Stimulated activated CD8-positive, alpha-beta memory T cell treated with anti-CD3 and anti-CD28 coated beads, Interleukin-2, amount 100 ng/mL, for 48 hours (primary cell): ENCODE measurements around the gene TST.

Experiments used
- DNase-seq, 2 donors: peaks; one replicate each; pipeline ENCODE4 v3.0.0-alpha.2; 2020; ENCODE audit warnings: low read depth in 2 of 2

TST gene

DNA sequence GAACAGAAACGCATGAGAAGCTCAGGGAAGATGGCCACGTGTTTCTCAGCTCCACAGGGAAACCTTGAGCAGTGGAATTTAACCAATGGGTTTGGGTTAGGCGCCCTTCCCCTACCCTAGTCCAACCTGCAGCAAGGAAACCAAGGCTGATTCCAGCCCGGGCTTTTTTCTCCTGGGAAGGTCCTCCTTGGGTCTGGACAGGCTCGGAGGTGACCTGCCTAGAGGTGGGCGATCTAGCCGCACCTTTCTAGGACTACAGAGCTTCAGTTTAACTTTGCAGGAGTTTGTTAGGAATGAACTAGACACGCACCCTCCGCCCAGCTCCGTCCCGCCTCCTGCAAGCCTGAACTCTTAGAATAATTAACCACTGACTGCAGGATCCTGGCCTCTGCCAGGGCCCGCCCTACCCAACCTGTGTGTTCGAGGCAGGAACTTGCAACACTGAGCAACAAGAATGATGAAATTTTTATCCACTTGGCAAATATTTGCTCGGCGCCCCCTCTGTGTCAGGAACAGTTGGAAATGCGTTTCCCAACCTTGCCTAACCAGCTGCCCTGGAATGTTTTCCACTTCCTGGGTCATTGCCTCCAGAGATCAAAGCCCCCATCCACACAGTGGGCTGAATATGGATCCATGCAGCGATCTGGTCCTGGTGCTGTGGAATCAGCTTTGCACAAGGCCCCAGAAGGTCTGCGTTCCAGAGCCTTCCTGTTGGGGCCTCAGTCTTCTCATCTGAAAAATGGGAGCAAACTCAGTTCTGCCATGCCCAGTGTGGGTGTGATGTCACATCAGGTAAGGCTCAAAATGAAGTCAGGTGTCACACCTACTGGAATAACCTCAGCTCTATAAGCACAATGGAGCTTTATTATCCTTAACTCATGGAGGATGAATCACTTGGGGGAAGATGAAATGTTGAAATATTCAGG is 13.6 kb upstream of the TST start:
- DNase-seq = no peak

DNA sequence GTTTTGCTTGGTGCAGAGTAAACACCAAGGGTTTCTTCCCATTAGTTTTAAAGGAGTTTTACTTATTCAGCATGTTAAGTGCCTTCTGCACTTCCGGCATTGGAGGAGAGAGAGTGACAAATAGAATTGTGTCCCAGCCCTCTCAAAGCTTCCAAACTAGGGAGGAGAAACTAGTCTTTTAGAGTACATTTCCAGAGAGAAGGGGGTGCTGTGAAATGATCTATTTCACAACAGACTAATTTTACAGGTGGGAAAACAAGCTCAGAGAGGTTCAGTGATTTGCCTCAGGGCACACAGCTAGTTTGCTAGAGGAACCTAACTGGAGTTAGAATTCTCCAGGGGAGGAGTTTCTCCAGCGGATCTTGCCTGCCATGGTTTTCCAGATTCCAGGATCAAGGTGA is 12.9 kb upstream of the TST start:
- DNase-seq = no peak

DNA sequence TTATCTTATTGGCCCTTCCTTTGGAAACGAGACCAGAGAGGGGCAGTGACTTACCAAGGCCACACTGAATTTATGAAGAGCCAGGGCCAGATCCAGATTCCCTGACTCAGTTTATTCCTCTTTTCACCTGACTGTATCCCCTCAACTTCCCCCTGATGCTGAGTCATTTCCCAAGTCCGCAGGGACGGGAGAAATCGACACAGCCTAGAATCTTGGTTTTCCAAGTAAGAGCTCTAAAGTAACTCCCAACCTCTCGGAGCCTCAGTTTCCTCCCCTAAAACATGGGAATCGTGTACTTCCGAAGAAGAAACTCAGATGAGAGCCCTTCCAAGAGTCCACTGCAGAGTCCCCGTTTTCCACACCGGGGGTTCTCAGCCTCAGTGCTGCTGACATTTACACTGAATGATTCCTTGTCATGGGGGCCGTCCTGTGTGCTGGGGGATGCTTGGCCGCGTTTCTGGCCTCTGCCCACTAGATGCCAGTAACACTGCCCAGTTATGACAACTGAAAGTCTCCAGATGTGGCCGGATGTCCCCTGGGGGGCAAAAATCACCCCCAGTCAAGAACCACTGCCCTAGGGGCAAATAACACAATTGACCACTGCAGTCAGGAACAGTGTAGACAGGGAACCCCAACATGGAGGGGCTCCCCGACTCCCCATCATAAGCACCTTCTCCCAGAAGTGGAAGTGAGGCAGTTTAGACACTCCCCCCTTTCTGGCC is 11.5 kb upstream of the TST start:
- DNase-seq = no peak

DNA sequence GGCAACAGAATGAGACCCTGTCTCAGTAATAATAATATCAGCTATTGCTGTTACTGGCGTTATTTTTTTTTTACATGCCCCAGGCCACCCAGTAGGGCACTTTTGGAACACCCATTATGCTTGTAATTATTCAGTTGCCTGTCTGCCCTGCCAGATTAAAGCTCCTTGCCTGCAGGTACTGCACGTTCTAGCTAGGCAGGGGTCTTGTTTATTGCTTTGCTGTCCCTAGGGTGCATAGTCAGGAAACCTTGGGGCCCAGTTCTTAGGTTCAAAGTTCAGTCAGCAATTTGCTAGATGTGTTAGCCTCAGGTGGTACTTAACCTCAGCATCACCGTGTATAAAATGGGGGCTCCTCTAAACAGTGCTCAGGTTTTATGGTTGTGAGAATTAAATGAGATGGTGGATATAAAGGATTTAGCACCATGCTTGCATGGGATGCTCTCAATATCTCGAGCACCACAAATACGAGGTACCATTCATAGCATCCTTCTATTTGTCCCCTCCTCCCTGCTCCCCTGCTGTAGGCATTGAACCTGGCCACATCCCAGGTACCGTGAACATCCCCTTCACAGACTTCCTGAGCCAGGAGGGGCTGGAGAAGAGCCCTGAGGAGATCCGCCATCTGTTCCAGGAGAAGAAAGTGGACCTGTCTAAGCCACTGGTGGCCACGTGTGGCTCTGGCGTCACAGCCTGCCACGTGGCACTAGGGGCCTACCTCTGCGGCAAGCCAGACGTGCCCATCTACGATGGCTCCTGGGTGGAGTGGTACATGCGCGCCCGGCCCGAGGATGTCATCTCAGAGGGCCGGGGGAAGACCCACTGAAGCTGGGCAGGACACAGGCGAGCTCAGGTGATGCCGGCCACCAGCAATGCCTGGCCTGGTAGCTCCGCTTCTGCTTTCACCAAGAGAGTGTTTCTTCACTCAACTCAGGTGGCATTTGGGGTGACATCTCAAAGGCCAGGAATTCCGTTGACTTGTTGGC is 9.7 kb upstream of the TST start:
- no peak for DNase-seq

DNA sequence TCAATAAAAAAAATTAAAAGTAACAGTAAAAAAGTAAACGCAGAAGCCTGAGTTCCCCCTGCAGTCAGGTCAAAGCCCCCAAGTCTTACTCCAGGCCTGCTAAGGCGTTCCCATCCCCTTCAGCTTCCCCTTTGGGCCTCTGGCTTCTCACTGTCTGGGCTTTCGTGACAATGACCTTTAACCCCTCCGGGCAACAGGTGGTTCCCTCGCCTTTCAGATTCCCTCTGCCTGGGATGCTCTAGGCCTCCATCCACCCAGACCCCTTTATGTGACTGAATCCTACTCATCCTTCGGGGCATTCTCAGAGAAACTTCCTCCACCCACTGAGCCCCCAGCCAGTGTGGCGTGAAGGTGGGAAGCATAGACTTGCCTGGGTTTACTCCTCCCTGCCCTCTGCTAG is 8.3 kb upstream of the TST start:
- no peak for DNase-seq

DNA sequence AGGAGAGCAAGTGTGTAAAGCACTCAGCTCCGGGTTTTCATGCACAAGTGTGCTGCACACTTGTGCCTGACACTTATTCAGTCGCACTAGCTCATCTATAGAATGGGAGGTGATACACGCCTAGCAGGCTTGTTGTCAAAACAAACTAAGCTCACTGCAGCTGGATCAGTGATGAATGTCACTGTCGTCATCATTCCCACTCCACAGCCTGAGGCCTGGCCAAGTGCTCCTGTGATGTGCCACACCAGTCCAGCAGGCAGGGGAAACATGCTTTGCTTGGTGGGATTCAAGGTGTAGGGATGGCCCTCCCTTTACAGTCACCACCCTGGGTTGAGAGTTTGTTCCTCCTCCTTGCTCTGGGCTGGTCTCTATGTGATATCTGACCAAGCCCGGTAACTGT is 7.1 kb upstream of the TST start:
- no peak for DNase-seq

DNA sequence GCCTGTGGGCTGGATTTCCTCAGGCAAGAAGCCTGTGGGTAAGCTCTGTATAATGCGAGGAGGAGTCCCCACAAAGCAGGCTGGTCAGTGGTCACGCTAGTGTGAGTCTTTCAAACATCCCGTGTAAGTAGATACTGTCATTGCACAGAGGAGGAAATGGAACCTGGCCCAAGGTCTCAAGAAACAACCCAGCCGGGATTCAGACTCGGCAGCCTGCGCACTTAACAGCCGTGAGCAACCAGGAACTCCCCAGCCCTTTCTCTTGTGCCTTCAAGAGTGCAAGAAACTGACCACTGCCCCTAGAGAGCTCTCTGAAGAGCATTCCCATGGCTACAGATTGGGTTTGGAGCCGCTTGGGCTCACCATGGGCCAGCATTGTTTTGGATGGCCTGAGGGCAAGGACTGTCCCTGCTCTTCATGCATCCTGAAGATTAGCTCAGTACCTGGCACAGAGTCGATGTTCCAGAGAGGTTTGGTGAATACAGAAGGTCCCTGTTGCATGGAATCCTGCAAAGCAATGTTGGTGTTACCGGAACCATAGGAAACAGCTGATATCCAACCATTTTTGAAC is 6.3 kb upstream of the TST start:
- DNase-seq = no peak

DNA sequence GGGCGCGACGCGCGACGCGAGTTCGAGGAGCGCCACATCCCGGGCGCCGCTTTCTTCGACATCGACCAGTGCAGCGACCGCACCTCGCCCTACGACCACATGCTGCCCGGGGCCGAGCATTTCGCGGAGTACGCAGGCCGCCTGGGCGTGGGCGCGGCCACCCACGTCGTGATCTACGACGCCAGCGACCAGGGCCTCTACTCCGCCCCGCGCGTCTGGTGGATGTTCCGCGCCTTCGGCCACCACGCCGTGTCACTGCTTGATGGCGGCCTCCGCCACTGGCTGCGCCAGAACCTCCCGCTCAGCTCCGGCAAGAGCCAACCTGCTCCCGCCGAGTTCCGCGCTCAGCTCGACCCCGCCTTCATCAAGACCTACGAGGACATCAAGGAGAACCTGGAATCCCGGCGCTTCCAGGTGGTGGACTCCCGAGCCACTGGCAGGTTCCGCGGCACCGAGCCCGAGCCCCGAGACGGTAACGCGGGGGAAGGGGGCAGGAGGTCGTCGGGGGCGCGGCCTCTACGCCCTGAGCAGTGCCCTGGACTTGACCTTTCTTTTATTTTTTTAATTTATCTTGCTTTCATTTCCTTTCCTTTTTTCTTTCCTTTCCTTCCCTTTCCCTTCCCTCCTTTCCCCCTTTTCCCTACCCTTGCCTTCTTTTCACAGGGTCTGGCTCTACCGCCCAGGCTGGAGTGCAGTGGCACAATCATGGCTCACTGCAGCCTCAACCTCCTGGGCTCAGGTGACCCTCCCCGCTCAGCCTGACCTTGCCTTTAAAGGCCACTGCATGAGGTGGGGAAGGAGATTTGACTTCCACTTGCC is 5.3 kb upstream of the TST start:
- DNase-seq = no peak

DNA sequence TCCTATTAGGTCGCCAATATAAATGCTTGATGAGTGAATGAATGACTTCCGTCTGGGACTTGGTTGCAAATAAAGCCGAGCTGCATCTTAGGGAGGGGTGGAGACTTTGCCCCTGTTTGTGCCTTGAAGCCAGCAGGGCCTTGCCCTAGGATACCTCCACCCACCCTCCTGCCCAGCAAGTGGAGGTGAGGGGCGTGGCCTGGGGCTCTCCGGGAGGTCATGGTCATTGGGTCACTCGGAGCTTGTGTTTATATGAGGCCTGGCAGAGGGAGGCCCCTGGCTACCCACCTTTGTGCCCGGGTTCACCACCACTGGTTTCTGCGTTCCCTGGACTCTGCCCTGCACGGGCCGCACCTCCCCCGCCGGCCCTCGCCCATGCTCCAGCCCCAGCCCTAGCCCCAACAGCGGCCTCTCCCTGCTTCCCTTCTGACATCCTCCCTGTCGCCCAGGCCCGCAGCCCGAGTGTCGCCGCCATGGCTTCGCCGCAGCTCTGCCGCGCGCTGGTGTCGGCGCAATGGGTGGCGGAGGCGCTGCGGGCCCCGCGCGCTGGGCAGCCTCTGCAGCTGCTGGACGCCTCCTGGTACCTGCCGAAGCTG is 4.6 kb upstream of the TST start:
- no peak for DNase-seq

DNA sequence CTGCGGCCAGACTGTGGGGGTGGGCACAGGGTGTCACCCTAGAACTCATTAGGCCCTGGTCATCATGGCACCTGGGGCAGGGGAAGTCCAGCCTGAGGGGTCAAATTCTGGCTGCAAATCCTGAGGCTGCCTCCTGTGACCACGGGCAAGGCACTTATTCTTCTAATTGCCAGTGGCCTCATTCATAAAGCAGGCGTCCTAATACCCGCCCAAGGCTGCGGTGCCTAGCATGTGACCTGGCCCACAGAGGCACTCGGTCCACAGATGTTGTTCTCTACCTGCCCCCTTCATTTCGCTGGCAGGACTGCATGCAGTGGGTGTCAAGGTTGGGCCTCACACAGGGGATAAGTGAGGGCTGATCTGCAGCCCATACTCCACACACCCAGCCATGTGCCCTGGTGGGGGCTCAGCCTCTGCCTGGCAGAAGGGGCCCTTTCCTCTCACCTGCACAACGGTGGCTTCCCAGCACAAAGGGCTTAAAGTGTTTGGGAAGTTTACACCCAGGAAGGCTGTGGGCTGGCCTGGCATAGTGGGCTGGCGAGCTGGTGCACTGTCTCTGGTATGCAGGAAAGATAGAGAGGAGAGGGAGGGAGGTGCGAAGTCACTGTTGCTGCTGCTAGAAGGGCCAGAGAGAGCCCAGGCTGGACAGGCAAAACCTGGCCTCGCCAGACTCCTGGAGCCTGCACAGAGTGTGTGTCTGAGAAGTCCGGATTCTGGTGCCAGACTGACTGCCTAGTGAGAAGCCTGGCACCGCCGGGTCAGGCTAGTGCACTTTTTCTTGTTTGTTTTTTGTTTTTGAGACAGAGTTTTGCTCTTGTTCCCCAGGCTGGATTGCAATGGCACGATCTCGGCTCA is 3.5 kb upstream of the TST start:
- DNase-seq = no peak

DNA sequence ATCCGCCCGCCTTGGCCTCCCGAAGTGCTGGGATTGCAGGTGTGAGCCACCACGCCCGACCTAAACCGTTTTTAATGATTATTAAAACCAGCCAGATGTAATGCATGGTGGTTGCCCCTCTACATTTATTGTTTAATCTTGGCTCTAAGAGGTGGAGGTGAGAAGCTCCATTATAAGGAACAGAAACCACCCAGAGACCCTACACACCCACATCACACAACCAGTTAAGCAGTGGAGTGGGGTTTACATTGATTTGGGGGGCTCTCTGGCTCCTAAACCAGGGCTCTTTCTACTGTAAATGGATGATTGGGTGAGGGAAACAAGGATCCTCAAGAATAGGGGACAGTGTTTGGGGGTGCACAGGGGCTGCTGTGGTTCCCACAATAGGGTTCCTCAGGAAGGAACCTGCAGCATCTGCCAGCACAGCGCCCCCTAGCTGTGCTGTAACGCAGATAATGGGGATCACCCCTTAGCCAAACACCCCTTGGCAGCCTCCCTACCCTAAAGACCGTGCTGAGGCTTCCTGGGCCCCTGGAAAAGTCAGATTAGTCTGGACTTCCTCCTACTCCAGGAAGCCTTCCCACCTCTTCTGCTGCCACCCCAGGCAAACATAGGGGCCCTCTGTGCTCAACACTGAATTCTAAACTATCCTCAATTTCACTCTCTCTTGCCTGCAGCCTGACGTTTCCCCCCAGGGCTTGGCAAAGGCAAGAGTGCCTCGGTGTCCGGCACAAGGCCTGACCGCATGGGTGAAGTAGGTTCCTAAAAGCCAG is 2.6 kb upstream of the TST start:
- DNase-seq = peak; percentile 30 to 53

DNA sequence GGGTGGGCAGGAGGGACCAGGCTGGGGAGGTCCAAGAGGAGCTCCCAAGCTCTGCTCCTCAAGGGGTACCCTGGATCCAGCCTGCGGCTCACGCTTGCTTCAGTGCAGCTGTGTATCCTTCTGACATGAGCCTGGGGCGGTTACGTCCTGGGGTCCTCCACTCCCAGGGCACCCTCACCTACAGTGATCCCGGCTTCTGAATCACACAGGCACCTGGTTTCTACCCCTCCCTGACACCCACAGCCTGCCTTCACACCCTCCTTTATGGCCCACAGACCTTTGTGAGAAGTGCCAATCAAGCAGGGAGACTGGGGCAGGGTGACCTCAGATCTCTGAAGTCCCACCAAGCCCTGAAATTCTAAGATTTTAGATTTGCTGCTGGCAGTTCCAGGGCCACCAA is 1.8 kb upstream of the TST start:
- DNase-seq = no peak

DNA sequence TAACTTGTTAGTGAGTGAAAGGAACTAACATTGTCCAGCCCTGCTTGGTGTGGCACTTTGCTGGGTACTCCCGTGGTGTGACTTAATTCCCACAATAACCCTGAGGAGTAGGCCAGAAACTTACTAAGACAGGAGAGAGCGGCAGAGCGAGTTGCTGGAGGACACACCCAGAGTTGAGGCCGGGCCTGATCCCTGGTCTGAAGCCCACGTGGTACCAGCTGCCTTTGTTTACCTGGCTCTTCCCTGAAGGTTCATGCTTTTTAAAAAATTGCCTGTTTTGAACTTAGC is 889 bp upstream of the TST start:
- no peak for DNase-seq

DNA sequence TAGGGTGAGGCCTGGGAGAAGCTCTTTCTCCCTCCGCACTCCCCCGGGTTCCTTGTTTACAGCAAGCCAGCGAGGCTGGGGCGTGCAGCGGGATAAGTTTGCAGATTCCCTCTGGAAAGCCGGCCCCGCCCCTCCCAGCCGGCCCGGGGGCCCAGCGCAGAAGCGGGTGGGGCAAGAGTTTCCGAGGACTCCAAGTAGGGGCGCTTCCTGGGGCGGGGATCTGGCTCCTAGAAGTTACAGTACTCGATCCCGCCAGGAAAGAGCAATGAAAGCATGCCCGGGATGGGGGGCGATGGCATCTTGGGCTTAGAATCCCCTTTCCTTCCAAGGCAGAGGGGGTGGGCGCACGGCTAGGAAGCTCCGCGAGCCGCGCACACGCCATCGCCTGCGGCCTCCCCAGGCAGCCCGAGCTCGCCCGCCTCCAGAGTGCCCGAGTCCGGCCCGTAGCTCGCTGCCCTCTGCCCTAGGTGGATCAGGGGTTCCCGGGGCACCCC is 385 bp downstream of the TST start:
- no peak for DNase-seq

DNA sequence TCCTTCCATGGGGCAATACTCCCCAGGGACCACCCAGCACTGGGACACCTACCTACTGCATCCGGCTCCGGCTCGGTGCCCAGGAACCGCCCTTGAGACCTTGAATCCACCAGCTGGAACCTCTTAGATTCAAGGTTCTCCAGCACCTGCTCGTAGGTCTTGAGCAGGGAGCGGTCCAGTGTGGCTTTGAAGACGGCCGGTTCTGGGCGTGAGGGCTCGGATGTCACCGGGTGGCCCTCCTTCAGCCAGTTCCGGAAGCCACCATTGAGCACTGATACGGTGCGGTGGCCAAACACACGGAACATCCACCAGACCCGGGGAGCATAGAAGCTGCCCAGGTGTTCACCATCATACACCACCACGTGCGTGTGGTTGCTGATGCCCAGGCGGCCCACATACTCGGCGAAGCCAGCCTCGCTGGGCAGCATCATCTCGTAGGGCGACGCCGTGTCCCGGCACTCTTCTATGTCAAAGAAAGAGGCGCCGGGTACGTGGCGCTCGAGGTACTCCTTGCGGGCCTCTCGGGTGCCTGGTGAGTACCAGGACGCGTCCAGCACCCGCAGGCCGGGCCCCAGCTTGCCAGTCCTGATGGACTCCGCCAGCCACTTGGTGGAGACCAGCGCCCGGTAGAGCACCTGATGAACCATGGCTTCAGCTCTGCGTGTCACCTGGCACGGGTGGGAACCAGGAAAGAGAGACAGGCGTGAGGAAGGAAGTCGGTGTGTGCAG is 997 bp downstream of the TST start:
- no peak for DNase-seq

DNA sequence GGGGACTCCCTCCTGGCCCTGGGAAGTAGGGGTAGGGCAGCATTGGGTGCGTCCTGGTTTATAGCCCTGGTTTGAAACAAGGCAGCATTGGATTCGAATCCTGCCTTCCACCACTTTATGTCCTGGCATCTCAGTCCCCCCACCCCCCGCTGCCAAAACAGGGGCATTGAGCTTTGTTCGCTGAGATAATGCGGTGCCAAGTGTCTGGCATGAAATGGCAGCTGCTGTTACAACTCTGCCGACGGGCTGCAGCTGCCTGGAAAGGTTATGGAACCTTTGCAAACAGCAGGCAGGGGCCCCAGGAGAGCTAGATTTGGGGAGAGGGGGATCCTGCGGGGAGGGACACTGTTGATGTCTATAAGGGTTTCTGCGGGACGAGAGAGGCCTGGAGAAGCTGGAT is 1.9 kb downstream of the TST start:
- no peak for DNase-seq

DNA sequence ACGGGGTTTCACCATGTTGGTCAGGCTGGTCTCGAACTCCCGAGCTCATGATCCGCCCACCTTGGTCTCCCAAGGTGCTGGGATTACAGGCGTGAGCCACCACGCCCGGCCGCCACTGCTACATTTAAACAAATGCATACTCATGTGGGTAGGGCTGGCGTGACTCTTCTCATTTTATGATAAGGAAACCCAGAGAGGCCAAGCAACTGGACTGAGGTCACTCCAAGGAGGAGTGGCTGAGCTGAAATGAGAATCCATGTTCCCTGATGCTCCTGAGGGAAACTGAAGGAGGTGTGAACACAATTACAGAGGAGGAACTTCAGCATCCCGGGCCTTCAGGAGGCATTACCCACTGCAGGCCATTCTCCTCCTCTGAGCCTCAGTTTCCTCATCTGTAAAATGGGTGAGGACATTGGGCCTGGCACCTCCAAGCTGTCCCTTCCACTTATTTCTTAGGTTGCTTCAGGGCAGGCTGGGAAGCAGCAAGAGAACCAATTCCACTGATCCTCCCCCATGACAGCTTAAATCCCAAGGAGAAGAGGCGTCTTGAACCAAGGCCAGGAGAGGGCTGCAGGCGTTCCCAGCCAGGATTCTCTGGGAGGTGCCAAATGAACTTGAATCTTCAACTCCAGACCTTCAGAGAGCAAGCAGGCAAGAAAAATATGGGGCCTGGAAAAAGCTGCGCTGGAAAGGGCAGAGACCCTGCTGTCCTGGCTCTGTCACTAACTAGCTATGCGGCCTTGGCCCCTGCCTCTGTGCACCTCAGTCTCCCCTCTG is 2.9 kb downstream of the TST start:
- DNase-seq = no peak

DNA sequence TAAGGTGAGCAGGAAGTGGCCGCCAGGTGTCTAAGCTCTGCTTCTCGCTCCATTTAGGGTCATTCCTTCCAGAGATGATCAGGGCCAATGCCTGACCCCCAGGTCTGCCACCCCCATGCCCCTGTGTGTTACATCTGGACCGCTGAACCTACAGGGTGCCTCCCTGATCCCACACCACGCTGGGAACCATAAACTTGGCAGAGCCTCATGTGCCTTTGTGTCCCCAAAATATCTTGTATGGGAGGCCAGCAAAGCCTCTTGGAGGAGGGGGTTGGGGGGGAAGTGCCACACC is 3.7 kb downstream of the TST start:
- no peak for DNase-seq
